HCT116 (cell line): ENCODE results near the gene TAGLN.

Experiments
- POLR2AphosphoS5 ChIP-seq: IDR thresholded peaks from 2 replicates; pipeline ENCODE4 v1.6.1; 2011; ENCODE audit warnings: mild to moderate bottlenecking, low read depth, low read length, moderate library complexity
- TF ChIP-seq, protein P1 (sequence below), 3 experiments: fragments of 200-600 bp in 1 of 3; sonication (generic) in 1 of 3; IDR thresholded peaks in 2 of 3; conservative IDR thresholded peaks in 1 of 3; 2 replicates each; pipeline ENCODE4 v1.5.1; 2012 to 2017; ENCODE audit warnings: low read depth in 2 of 3, low read length in 2 of 3, antibody characterized with exemption in 1 of 3, borderline replicate concordance in 1 of 3, control low read depth in 1 of 3, mild to moderate bottlenecking in 1 of 3, mixed read lengths in 1 of 3, mixed run types in 1 of 3, moderate library complexity in 1 of 3; ENCODE audit not compliant: insufficient read depth in 1 of 3

DNA sequence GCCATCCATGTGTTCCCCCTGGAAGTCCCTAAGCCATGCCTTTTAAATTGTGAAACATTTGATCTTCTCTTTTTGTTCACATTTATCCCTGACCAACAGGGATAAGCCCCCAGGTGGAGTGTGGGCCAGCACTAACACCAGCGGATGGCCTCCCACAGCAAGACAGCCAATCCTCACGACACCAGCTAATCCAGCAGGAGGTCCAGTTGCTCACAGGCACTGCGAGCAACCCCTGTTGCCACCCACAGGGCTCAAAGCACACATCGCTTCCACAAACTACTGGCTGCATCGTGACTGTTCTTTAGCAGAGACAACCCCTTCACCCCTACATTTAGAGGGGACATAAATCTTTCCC lies 30.7 kb downstream of the TAGLN start:
- TF ChIP-seq, protein P1, sequence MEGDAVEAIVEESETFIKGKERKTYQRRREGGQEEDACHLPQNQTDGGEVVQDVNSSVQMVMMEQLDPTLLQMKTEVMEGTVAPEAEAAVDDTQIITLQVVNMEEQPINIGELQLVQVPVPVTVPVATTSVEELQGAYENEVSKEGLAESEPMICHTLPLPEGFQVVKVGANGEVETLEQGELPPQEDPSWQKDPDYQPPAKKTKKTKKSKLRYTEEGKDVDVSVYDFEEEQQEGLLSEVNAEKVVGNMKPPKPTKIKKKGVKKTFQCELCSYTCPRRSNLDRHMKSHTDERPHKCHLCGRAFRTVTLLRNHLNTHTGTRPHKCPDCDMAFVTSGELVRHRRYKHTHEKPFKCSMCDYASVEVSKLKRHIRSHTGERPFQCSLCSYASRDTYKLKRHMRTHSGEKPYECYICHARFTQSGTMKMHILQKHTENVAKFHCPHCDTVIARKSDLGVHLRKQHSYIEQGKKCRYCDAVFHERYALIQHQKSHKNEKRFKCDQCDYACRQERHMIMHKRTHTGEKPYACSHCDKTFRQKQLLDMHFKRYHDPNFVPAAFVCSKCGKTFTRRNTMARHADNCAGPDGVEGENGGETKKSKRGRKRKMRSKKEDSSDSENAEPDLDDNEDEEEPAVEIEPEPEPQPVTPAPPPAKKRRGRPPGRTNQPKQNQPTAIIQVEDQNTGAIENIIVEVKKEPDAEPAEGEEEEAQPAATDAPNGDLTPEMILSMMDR (IDR thresholded peaks at IDR 0.05 in 2 of 3, conservative IDR thresholded peaks at IDR 0.05 in 1 of 3; ENCODE audit: borderline replicate concordance in 1 of 3, insufficient read depth in 1 of 3, low read depth in 2 of 3, low read length in 2 of 3), result no peak
- no peak for TF ChIP-seq POLR2AphosphoS5
